Natural killer cell (primary cell): ENCODE measurements around the gene UBQLN1. TPM values are rescaled to one million over a fixed set of nuclear protein-coding genes. Genes with fewer than 3 reads are reported as not detected.

Experiments used
- ATAC-seq, 3 donors: fragments of 150-1000 bp in 2 of 3; fragments of 200-7000 bp in 1 of 3; cut with Tn5 transposase; 1 replicate in 1 of 3; 2 replicates in 2 of 3; pipeline ENCODE4 v1.10.0; 2021; ENCODE audit warnings: mild to moderate bottlenecking in 2 of 3, moderate library complexity in 2 of 3
- DNase-seq, 2 donors: peaks; one replicate each; pipeline versions ENCODE4 v3.0.0 to v3.0.0-alpha.2; 2013 to 2021; ENCODE audit warnings: mixed read lengths in 1 of 2
- H3K27ac ChIP-seq: one replicate; pipeline ENCODE4 v1.5.1; 2013; ENCODE audit warnings: mild to moderate bottlenecking, low read length
- H3K27me3 ChIP-seq: one replicate; pipeline ENCODE4 v1.6.1; 2013; ENCODE audit warnings: low read length; ENCODE audit not compliant: control insufficient read depth, insufficient read depth
- H3K36me3 ChIP-seq: one replicate; pipeline ENCODE4 v1.6.1; 2013; ENCODE audit warnings: low read length; ENCODE audit not compliant: control insufficient read depth, insufficient read depth
- H3K4me1 ChIP-seq: one replicate; pipeline ENCODE4 v1.6.1; 2013; ENCODE audit warnings: low read length; ENCODE audit not compliant: control insufficient read depth, insufficient read depth
- H3K4me3 ChIP-seq: one replicate; pipeline ENCODE4 v1.5.1; 2013; ENCODE audit warnings: low read length
- H3K9me3 ChIP-seq: one replicate; pipeline ENCODE4 v1.6.1; 2013; ENCODE audit warnings: low read length; ENCODE audit not compliant: control insufficient read depth, insufficient read depth
- H3K27ac Mint-ChIP-seq, 2 donors: one replicate each; pipeline ENCODE4 v1.8.0; 2022; ENCODE audit warnings: mild to moderate bottlenecking in 2 of 2, mixed read lengths in 2 of 2, moderate library complexity in 1 of 2
- H3K27me3 Mint-ChIP-seq, 2 donors: one replicate each; pipeline ENCODE4 v1.8.0; 2022; ENCODE audit warnings: low read depth in 2 of 2, mixed read lengths in 2 of 2
- H3K36me3 Mint-ChIP-seq: one replicate; pipeline ENCODE4 v1.8.0; 2022; ENCODE audit warnings: mixed read lengths
- H3K4me1 Mint-ChIP-seq, 2 donors: one replicate each; pipeline ENCODE4 v1.8.0; 2022; ENCODE audit warnings: mixed read lengths in 2 of 2
- H3K4me3 Mint-ChIP-seq: one replicate; pipeline ENCODE4 v1.8.0; 2022; ENCODE audit warnings: mild to moderate bottlenecking, moderate library complexity, mixed read lengths
- H3K9me3 Mint-ChIP-seq, 2 donors: one replicate each; pipeline ENCODE4 v1.8.0; 2022; ENCODE audit warnings: mixed read lengths in 2 of 2
- WGBS: methylation state at CpG from one replicate; pipeline ENCODE4 v1.1.7; 2013; ENCODE audit warnings: missing lambda C conversion rate; ENCODE audit not compliant: insufficient coverage; 5-methylcytosine and 5-hydroxymethylcytosine counted together
- intact Hi-C: fragments of 100-400 bp; cut with micrococcal nuclease; formaldehyde crosslinking; loops from one replicate; pipeline ENCODE4 v1.14.2; 2022
- total RNA-seq, 4 donors: library from RNA; stranded (reverse); fragments of 120-200 nt in 1 of 4; gene quantifications; one replicate each; pipeline versions ENCODE4 v1.2.3 to v1.2.4, GENCODE V29; 2013 to 2022
- TF ChIP-seq, protein P1 (sequence below): fragments of 200-600 bp; IDR thresholded peaks from one replicate; pipeline ENCODE4 v1.8.0; 2022; ENCODE audit warnings: antibody characterized with exemption

UBQLN1 gene
- total RNA-seq, 3 donors from 2014 or later (not counting 1 experiment from before 2014, with no cell fraction given) = 137 to 151 (median 141) TPM

DNA sequence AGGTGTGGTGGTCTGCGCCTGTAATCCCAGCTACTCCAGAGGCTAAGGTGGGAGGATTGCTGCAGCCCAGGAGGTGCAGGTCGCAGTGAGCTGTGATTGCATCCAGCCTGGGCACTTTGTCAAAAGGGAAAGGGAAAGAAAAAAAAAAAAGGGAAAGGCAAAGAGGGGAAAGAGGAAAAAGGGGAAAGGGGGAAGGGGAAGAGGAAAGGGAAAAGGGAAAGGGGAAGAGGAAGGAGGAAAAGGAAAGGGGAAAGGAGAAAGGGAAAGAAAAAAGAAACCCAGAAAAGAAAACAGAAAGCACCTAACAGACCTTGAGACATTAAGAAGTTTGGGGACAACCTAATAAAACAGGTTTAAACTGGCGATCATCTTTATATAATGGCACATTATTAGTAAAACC, 44.8 kb downstream of the UBQLN1 start:
- Mint-ChIP-seq H3K9me3 (no peaks in the 10 kb centered on the region), H3K4me1 (peaks cover 0 to 12% of the 10 kb centered on the region in 2 donors), H3K36me3 (peaks cover 17% of the 10 kb centered on the region), H3K27ac (no peak overlapping the region), H3K4me3 (no peak overlapping the region), H3K27me3 (no peaks in the 10 kb centered on the region)
- no peaks in the 10 kb centered on the region for H3K27me3 ChIP-seq
- peaks cover 83% of the 10 kb centered on the region for H3K36me3 ChIP-seq
- H3K4me3 ChIP-seq = no peak overlapping the region
- ATAC-seq (no peak), DNase-seq (no peak)
- no peaks in the 10 kb centered on the region for H3K4me1 ChIP-seq
- TF ChIP-seq, protein P1, sequence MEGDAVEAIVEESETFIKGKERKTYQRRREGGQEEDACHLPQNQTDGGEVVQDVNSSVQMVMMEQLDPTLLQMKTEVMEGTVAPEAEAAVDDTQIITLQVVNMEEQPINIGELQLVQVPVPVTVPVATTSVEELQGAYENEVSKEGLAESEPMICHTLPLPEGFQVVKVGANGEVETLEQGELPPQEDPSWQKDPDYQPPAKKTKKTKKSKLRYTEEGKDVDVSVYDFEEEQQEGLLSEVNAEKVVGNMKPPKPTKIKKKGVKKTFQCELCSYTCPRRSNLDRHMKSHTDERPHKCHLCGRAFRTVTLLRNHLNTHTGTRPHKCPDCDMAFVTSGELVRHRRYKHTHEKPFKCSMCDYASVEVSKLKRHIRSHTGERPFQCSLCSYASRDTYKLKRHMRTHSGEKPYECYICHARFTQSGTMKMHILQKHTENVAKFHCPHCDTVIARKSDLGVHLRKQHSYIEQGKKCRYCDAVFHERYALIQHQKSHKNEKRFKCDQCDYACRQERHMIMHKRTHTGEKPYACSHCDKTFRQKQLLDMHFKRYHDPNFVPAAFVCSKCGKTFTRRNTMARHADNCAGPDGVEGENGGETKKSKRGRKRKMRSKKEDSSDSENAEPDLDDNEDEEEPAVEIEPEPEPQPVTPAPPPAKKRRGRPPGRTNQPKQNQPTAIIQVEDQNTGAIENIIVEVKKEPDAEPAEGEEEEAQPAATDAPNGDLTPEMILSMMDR = no peak
- H3K27ac ChIP-seq = no peak overlapping the region
- intact Hi-C loops = no loop called here
- 100% methylated on average over 2 of the region's 3 CpGs for WGBS
- H3K9me3 ChIP-seq = no peaks in the 10 kb centered on the region

DNA sequence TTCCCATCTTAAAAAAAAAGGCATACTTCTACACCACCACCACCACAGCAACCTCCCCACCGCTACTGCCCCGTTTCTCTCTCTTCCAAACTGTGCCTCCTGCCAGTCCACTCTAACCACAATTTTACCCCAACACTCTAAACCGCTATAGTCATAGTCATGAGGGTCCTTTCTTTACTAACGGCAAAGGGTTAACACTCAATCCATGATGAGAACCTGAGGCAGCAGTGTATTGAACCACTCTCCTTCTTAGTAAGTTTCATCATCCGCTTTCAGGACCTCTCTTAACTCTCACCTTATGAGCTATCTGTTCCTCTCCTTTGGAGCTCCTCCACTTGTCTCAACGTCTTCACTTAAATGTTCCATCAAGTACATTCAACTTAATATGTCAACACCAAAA, 50.8 kb downstream of the UBQLN1 start:
- no peak overlapping the region for H3K4me3 ChIP-seq
- no peak for DNase-seq
- H3K9me3 Mint-ChIP-seq = no peaks in the 10 kb centered on the region
- intact Hi-C loops = no loop called here
- H3K27me3 Mint-ChIP-seq = no peaks in the 10 kb centered on the region
- WGBS = 85% methylated on average over 6 of the region's 6 CpGs
- peaks cover 64% of the 10 kb centered on the region for H3K36me3 ChIP-seq
- no peaks in the 10 kb centered on the region for H3K9me3 ChIP-seq
- TF ChIP-seq, protein P1 = no peak
- ATAC-seq = no peak
- no peak overlapping the region for H3K27ac ChIP-seq
- H3K4me1 ChIP-seq = no peaks in the 10 kb centered on the region
- H3K36me3 Mint-ChIP-seq = peaks cover 11% of the 10 kb centered on the region
- no peak overlapping the region for H3K27ac Mint-ChIP-seq
- no peaks in the 10 kb centered on the region for H3K27me3 ChIP-seq
- H3K4me3 Mint-ChIP-seq = no peak overlapping the region
- peaks cover 6 to 10% of the 10 kb centered on the region in 2 donors for H3K4me1 Mint-ChIP-seq

DNA sequence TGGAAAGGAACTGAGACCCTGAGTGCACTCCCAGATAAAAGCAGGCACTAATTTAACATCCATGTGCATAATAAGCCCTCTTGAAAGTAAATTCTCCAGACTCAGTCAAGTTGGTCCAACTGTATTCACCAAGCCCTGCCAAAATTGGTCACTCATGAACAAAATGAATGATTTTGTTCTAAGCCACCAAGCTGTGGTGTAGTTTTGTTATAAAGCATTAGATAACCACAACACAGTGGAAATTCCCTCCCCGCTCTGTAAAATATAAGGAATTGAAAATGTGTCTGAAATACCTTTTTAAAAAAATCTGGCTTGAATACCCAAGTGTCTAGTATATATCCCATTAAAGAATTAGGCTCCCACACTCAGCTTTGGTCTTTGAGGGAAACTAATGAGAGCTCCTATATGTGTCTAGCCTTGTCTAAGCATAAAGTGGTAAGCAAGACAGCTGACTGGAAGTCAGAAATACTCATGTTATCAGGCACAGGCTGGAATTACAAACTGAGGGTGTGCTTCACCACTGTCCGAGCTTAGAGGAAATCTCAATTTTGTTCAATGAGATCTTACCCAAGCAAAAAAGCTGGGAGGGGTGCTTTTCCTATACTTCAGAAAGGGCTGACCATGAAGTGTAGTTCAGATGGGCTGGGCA, 51.6 kb downstream of the UBQLN1 start:
- Mint-ChIP-seq H3K27me3 (no peaks in the 10 kb centered on the region), H3K4me1 (peaks cover 6 to 10% of the 10 kb centered on the region in 2 donors), H3K4me3 (no peak overlapping the region), H3K36me3 (peaks cover 7% of the 10 kb centered on the region), H3K9me3 (no peaks in the 10 kb centered on the region), H3K27ac (no peak overlapping the region)
- Histone ChIP-seq H3K27me3 (no peaks in the 10 kb centered on the region), H3K9me3 (no peaks in the 10 kb centered on the region), H3K27ac (no peak overlapping the region), H3K36me3 (peaks cover 64% of the 10 kb centered on the region), H3K4me3 (no peak overlapping the region), H3K4me1 (no peaks in the 10 kb centered on the region)
- TF ChIP-seq, protein P1 = no peak
- ATAC-seq (no peak), DNase-seq (no peak)
- intact Hi-C loops = no loop called here
- WGBS = 60% methylated on average over 1 of the region's 2 CpGs

DNA sequence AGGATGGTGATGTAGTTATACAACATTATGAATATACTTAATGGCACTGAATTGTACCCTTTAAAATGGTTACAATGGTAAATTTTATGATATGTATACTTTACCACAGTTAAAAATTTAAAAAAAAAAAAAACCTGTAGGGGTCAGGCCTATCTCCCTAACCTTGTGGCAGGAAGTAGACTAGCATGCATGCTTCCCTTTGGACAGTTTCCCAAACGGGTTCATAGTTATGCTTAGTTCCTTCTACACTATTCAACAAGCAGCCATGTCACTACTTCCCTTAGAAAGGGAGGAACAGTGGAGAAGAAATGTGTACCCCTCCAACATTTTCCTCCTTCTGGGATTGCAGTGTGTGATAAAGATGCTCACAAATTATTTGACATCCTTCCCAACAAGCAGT, 52.3 kb downstream of the UBQLN1 start:
- Histone ChIP-seq H3K4me3 (no peak overlapping the region), H3K27ac (no peak overlapping the region), H3K9me3 (no peaks in the 10 kb centered on the region), H3K27me3 (no peaks in the 10 kb centered on the region), H3K36me3 (peaks cover 59% of the 10 kb centered on the region), H3K4me1 (no peaks in the 10 kb centered on the region)
- Mint-ChIP-seq H3K36me3 (peaks cover 7% of the 10 kb centered on the region), H3K27ac (no peak overlapping the region), H3K4me3 (no peak overlapping the region), H3K4me1 (peaks cover 6 to 10% of the 10 kb centered on the region in 2 donors), H3K9me3 (no peaks in the 10 kb centered on the region), H3K27me3 (no peaks in the 10 kb centered on the region)
- DNase-seq = no peak
- intact Hi-C loops = no loop called here
- WGBS = no CpG with 5 or more reads among the region's 1 CpG
- no peak for ATAC-seq
- TF ChIP-seq, protein P1 = no peak
